Upper lobe of left lung (tissue), 6 donors: ENCODE results near the gene SARDH. TPM values are rescaled to one million over a fixed set of nuclear protein-coding genes. Genes with fewer than 3 reads are reported as not detected.

Source experiments
- ATAC-seq, 2 donors: fragments of 200-7000 bp; cut with Tn5 transposase; one replicate each; pipeline ENCODE4 v1.9.1; 2022; ENCODE audit warnings: mild to moderate bottlenecking in 2 of 2, moderate library complexity in 2 of 2; ENCODE audit not compliant: low FRiP score in 2 of 2
- DNase-seq, 2 donors: peaks; one replicate each; pipeline ENCODE4 v3.0.0-alpha.2; 2019 to 2020
- H3K27ac ChIP-seq, 4 donors: fragments of 200-600 bp; sonication (generic); one replicate each; pipeline ENCODE4 v1.5.1; 2016 to 2019
- H3K27me3 ChIP-seq, 4 donors: fragments of 200-600 bp; sonication (generic); one replicate each; pipeline ENCODE4 v1.5.1; 2017 to 2019
- H3K36me3 ChIP-seq, 4 donors: fragments of 200-600 bp; sonication (generic); one replicate each; pipeline ENCODE4 v1.5.1; 2016 to 2019
- H3K4me1 ChIP-seq, 4 donors: fragments of 200-600 bp; sonication (generic); one replicate each; pipeline ENCODE4 v1.5.1; 2018 to 2019
- H3K4me3 ChIP-seq, 4 donors: fragments of 200-600 bp; sonication (generic); one replicate each; pipeline ENCODE4 v1.5.1; 2017 to 2019; ENCODE audit warnings: mild to moderate bottlenecking in 2 of 4, moderate library complexity in 1 of 4
- H3K9me3 ChIP-seq, 4 donors: fragments of 200-600 bp; sonication (generic); one replicate each; pipeline ENCODE4 v1.5.1; 2018 to 2019
- EP300 ChIP-seq, 4 donors: sonication (generic); formaldehyde crosslinking; IDR thresholded peaks; one replicate each; pipeline ENCODE4 v1.5.1; 2017; ENCODE audit warnings: antibody characterized with exemption in 4 of 4, control low read depth in 2 of 4
- POLR2A ChIP-seq, 4 donors: fragments of 450-650 bp; IDR thresholded peaks; one replicate each; pipeline ENCODE4 v1.5.1; 2016 to 2017; ENCODE audit warnings: antibody characterized with exemption in 4 of 4, mild to moderate bottlenecking in 2 of 4
- POLR2AphosphoS5 ChIP-seq, 2 donors: sonication (generic); formaldehyde crosslinking; IDR thresholded peaks; one replicate each; pipeline ENCODE4 v1.5.1; 2017; ENCODE audit warnings: antibody characterized with exemption in 2 of 2
- WGBS, 2 donors: methylation state at CpG; one replicate each; pipeline ENCODE4 v1.1.5; 2017 to 2018; 5-methylcytosine and 5-hydroxymethylcytosine counted together
- total RNA-seq, 6 donors: library from RNA; depleted of rRNA in 4 of 6; stranded (reverse); fragments of >200 nt in 4 of 6; gene quantifications; one replicate each; pipeline versions ENCODE4 v1.1.0 to v1.2.1, GENCODE V29; 2016 to 2021
- TF ChIP-seq, protein P1 (sequence below), 6 experiments: fragments of 450-650 bp in 4 of 6; fragments of 200-600 bp in 2 of 6; sonication (generic) in 2 of 6; IDR thresholded peaks; one replicate each; pipeline ENCODE4 v1.5.1; 2016 to 2019; ENCODE audit warnings: antibody characterized with exemption in 6 of 6
- donor health status: DM: no; HTN: no; CAD: no; lungs with moderate emphysema.
- donor health status: DM: no; HTN: yes; CAD: no; lungs with severe emphysema.

The SARDH gene
- total RNA-seq, 6 donors from 2014 or later, result 0.79 to 37.7 (median 4.2) TPM

DNA sequence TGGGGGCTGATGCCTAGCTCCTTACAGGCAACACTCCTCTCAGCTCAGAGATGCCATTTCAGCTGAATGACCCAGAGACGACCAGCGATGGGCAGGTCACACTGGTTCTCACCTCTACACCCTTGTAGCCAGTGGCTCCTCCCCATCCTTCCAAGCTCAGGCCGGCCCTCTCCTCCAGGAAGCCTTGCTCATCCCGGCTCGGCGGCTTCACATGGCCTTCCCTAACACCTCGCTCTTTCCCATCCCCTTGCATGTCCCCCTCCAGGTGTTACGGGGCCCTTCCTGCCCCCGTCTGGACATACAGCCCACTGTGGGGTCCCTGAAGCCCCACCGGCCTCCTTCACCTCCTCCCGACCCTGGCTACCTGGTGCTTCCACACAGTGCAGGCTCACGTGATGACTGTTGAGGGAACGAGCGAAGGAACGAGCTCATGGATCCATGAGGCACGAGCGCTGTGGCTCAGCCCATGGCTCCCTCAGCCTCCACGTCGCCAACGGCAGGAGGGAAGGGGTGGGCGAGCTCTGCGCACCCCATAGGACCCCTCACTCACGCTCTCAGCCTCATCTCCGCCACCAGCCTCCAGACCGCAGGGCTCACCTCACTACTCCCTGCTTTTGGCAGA is 45.7 kb downstream of the SARDH start:
- no peak overlapping the region for H3K27ac ChIP-seq

GRCh38 chr9:133691626-133692363 is 46.4 kb downstream of the SARDH start:
- WGBS, 2 donors, result 90 to 93% methylated on average over 12 to 19 of the region's 19 CpGs
- no peak for ATAC-seq
- no peak for DNase-seq
- no peak overlapping the region for H3K27ac ChIP-seq
- no peaks in the 10 kb centered on the region for H3K27me3 ChIP-seq
- no peaks in the 10 kb centered on the region for H3K9me3 ChIP-seq
- H3K4me1 ChIP-seq, result peaks cover 0 to 3% (median 0%) of the 10 kb centered on the region in 4 donors
- TF ChIP-seq EP300 (IDR thresholded peaks at IDR 0.05) (no peak), POLR2A (IDR thresholded peaks at IDR 0.05) (no peak), POLR2AphosphoS5 (IDR thresholded peaks at IDR 0.05) (no peak)
- TF ChIP-seq, protein P1, sequence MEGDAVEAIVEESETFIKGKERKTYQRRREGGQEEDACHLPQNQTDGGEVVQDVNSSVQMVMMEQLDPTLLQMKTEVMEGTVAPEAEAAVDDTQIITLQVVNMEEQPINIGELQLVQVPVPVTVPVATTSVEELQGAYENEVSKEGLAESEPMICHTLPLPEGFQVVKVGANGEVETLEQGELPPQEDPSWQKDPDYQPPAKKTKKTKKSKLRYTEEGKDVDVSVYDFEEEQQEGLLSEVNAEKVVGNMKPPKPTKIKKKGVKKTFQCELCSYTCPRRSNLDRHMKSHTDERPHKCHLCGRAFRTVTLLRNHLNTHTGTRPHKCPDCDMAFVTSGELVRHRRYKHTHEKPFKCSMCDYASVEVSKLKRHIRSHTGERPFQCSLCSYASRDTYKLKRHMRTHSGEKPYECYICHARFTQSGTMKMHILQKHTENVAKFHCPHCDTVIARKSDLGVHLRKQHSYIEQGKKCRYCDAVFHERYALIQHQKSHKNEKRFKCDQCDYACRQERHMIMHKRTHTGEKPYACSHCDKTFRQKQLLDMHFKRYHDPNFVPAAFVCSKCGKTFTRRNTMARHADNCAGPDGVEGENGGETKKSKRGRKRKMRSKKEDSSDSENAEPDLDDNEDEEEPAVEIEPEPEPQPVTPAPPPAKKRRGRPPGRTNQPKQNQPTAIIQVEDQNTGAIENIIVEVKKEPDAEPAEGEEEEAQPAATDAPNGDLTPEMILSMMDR (IDR thresholded peaks at IDR 0.05), result no peak
- no peak overlapping the region for H3K4me3 ChIP-seq
- no peaks in the 10 kb centered on the region for H3K36me3 ChIP-seq

More for the DNA sequence above, 45.7 kb downstream of the SARDH start:
- H3K4me3 ChIP-seq, result no peak overlapping the region
- H3K9me3 ChIP-seq, result no peaks in the 10 kb centered on the region
- TF ChIP-seq, protein P1 (IDR thresholded peaks at IDR 0.05), result no peak
- TF ChIP-seq EP300 (IDR thresholded peaks at IDR 0.05), result no peak
- no peak for TF ChIP-seq POLR2AphosphoS5 (IDR thresholded peaks at IDR 0.05)
- no peak for TF ChIP-seq POLR2A (IDR thresholded peaks at IDR 0.05)
- DNase-seq (peak in 1 of 2 donors; percentile 62), ATAC-seq (no peak)
- 90 to 92% methylated on average over 22 to 25 of the region's 25 CpGs for WGBS, 2 donors
- H3K36me3 ChIP-seq, result no peaks in the 10 kb centered on the region
- H3K4me1 ChIP-seq, result peaks cover 0 to 3% (median 0%) of the 10 kb centered on the region in 4 donors
- H3K27me3 ChIP-seq, result no peaks in the 10 kb centered on the region

DNA sequence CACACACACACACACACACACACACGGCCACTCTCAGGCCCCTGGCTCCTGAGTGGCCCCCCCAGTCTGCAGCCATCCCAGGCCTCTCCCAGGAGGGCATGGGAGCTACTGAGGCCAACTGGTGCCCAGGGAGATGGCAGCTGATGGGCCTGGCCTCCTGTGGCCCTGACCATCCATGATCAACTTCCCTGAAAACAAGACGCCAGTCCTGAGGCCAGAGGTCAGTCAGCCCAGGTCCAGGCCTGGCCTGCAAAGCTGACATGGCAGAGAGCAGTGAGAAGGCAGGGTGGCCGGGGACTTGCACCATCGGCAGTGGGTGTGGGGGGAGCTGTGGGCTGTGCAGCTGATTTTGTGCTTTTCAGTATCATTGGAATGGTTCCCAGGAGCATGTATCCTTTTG is 47.0 kb downstream of the SARDH start:
- no peak overlapping the region for H3K27ac ChIP-seq
- H3K4me3 ChIP-seq, result no peak overlapping the region
- no peaks in the 10 kb centered on the region for H3K27me3 ChIP-seq
- ATAC-seq, result no peak
- H3K9me3 ChIP-seq, result no peaks in the 10 kb centered on the region
- H3K4me1 ChIP-seq, result peaks cover 0 to 3% (median 0%) of the 10 kb centered on the region in 4 donors
- no peaks in the 10 kb centered on the region for H3K36me3 ChIP-seq
- DNase-seq, result peak in 1 of 2 donors; percentile 52
- 69 to 78% methylated on average over 2 to 4 of the region's 4 CpGs for WGBS, 2 donors
- TF ChIP-seq EP300 (IDR thresholded peaks at IDR 0.05) (no peak), POLR2A (IDR thresholded peaks at IDR 0.05) (no peak), POLR2AphosphoS5 (IDR thresholded peaks at IDR 0.05) (no peak)
- TF ChIP-seq, protein P1 (IDR thresholded peaks at IDR 0.05), result no peak

DNA sequence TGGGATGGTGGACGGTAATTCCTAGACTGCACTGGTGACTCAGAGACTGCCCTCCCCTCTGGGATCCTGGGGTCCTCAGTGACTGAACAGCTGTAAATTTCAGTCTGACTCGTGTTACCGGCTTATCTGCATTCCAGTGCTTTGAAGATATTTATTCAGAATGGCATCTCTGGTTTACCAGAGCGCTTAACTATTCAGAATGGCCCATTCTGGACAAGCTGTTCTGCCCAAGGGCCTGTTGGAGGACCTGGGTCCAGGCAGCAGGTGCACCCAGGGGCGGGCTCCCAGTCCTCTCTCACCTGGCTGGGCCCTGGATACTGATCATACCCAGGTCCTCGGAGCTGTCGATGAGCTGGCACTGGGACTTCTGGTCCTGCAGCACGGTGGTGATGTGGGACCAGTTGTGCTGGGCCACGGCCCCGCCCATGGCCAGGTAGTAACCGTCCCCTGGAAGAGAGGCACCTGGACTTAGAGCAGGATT is 48.0 kb downstream of the SARDH start:
- DNase-seq (peak; percentile 76 to 82), ATAC-seq (peak; percentile 18 to 81)
- peaks cover 0 to 3% (median under 1%) of the 10 kb centered on the region in 4 donors for H3K4me1 ChIP-seq
- H3K27me3 ChIP-seq, result no peaks in the 10 kb centered on the region
- TF ChIP-seq POLR2A (IDR thresholded peaks at IDR 0.05) (no peak), EP300 (IDR thresholded peaks at IDR 0.05) (no peak), POLR2AphosphoS5 (IDR thresholded peaks at IDR 0.05) (no peak)
- TF ChIP-seq, protein P1 (IDR thresholded peaks at IDR 0.05), result no peak
- H3K4me3 ChIP-seq, result no peak overlapping the region
- H3K36me3 ChIP-seq, result no peaks in the 10 kb centered on the region
- WGBS, 2 donors, result 68 to 72% methylated on average over 4 to 7 of the region's 11 CpGs
- H3K27ac ChIP-seq, result no peak overlapping the region
- H3K9me3 ChIP-seq, result no peaks in the 10 kb centered on the region
